ENCODE measurements around the gene TRMT1.

Gene TRMT1

DNA sequence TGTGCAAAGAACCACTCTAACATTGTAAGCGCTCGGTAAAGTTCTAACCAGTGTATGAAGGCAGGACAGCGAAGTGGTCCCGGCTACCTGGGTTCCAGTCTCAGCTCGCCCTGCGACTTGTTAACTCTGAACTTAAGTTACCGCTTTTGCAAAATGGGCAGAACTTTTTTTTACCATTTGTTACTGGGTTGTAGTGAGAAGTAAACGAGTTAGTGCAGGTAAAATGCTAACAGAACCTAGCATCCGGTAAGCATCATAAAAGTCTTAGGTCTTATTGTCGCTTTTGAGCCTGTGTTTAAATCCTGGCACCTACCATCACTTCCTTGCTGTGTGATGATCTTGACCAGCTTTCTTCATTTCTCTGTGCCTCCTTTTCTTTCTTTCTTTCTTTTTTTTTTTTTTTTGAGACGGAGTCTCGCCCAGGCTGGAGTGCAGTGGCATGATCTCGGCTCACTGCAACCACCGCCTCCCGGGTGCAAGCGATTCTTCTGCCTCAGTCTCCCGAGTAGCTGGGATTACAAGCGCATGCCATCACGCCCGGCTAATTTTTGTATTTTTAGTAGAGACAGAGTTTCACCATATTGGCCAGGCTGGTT lies 734 bp upstream of the TRMT1 start:
- peaks cover 62% of the 10 kb centered on the region for H3K79me2 ChIP-seq (ENCODE audit: insufficient read depth, low read length)
- peak overlapping the region; percentile 47 for H2AFZ ChIP-seq (ENCODE audit: low read depth, low read length)
- peaks cover 54% of the 10 kb centered on the region for H3K36me3 ChIP-seq (ENCODE audit: insufficient read depth, low read length)
- no peak for TF ChIP-seq EZH2 (IDR thresholded peaks at IDR 0.05; ENCODE audit: borderline replicate concordance, low read depth, low read length, severe bottlenecking)
- TF ChIP-seq, protein P1, sequence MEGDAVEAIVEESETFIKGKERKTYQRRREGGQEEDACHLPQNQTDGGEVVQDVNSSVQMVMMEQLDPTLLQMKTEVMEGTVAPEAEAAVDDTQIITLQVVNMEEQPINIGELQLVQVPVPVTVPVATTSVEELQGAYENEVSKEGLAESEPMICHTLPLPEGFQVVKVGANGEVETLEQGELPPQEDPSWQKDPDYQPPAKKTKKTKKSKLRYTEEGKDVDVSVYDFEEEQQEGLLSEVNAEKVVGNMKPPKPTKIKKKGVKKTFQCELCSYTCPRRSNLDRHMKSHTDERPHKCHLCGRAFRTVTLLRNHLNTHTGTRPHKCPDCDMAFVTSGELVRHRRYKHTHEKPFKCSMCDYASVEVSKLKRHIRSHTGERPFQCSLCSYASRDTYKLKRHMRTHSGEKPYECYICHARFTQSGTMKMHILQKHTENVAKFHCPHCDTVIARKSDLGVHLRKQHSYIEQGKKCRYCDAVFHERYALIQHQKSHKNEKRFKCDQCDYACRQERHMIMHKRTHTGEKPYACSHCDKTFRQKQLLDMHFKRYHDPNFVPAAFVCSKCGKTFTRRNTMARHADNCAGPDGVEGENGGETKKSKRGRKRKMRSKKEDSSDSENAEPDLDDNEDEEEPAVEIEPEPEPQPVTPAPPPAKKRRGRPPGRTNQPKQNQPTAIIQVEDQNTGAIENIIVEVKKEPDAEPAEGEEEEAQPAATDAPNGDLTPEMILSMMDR (IDR thresholded peaks at IDR 0.05; ENCODE audit: borderline replicate concordance, extremely low read depth, low read length, poor library complexity, severe bottlenecking), result no peak
- peaks cover 51% of the 10 kb centered on the region for H3K4me1 ChIP-seq (ENCODE audit: insufficient read depth, low read length)
- peak overlapping the region; percentile 95 for H3K4me2 ChIP-seq (ENCODE audit: insufficient read depth, low read length)
- peak overlapping the region; percentile 58 to 72; a peak in 3 of 4 replicates for H3K4me3 ChIP-seq (ENCODE audit: low read depth in 1 of 2, low read length in 2 of 2)
- ATAC-seq (ENCODE audit: insufficient read depth, low read depth), result peak; percentile 7; the same call in 2 of the 3 replicates
- peak overlapping the region; percentile 58 for H3K27ac ChIP-seq (ENCODE audit: low read length)
- H4K20me1 ChIP-seq (ENCODE audit: insufficient read depth, low read length), result peaks cover 35% of the 10 kb centered on the region
- H3K9ac ChIP-seq (ENCODE audit: low read depth, low read length), result peak overlapping the region; percentile 59
- H3K27me3 ChIP-seq (ENCODE audit: insufficient read depth, low read length, poor library complexity), result no peaks in the 10 kb centered on the region
- DNase-seq, result no peak
- H3K9me3 ChIP-seq (ENCODE audit: insufficient read depth, low read length, severe bottlenecking), result no peaks in the 10 kb centered on the region

- peak overlapping the region; percentile 75 for H2AFZ ChIP-seq (ENCODE audit: low read depth, low read length)
- peaks cover 41% of the 10 kb centered on the region for H3K36me3 ChIP-seq (ENCODE audit: insufficient read depth, low read length)
- peak overlapping the region; percentile 58 to 72 for H3K4me3 ChIP-seq (ENCODE audit: low read depth in 1 of 2, low read length in 2 of 2)
- H4K20me1 ChIP-seq (ENCODE audit: insufficient read depth, low read length), result peaks cover 22% of the 10 kb centered on the region
- no peak for TF ChIP-seq EZH2 (IDR thresholded peaks at IDR 0.05; ENCODE audit: borderline replicate concordance, low read depth, low read length, severe bottlenecking)
- TF ChIP-seq, protein P1 (IDR thresholded peaks at IDR 0.05; ENCODE audit: borderline replicate concordance, extremely low read depth, low read length, poor library complexity, severe bottlenecking), result no peak
- H3K79me2 ChIP-seq (ENCODE audit: insufficient read depth, low read length), result peaks cover 49% of the 10 kb centered on the region
- H3K27me3 ChIP-seq (ENCODE audit: insufficient read depth, low read length, poor library complexity), result no peaks in the 10 kb centered on the region
- H3K27ac ChIP-seq (ENCODE audit: low read length), result peak overlapping the region; percentile 54
- no peaks in the 10 kb centered on the region for H3K9me3 ChIP-seq (ENCODE audit: insufficient read depth, low read length, severe bottlenecking)
- ATAC-seq (ENCODE audit: insufficient read depth, low read depth) (no peak), DNase-seq (no peak)
- H3K9ac ChIP-seq (ENCODE audit: low read depth, low read length), result peak overlapping the region; percentile 59
- peaks cover 50% of the 10 kb centered on the region for H3K4me1 ChIP-seq (ENCODE audit: insufficient read depth, low read length)
- peak overlapping the region; percentile 95 for H3K4me2 ChIP-seq (ENCODE audit: insufficient read depth, low read length)
Measured at GRCh38 chr19:13115936-13116281, 631 bp downstream of the TRMT1 start.

GRCh38 chr19:13112555-13112954 lies 4.0 kb downstream of the TRMT1 start:
- peaks cover 44% of the 10 kb centered on the region for H3K36me3 ChIP-seq (ENCODE audit: insufficient read depth, low read length)
- no peak overlapping the region for H2AFZ ChIP-seq (ENCODE audit: low read depth, low read length)
- H3K9ac ChIP-seq (ENCODE audit: low read depth, low read length), result no peak overlapping the region
- H3K9me3 ChIP-seq (ENCODE audit: insufficient read depth, low read length, severe bottlenecking), result no peaks in the 10 kb centered on the region
- TF ChIP-seq, protein P1 (IDR thresholded peaks at IDR 0.05; ENCODE audit: borderline replicate concordance, extremely low read depth, low read length, poor library complexity, severe bottlenecking), result no peak
- no peak for TF ChIP-seq EZH2 (IDR thresholded peaks at IDR 0.05; ENCODE audit: borderline replicate concordance, low read depth, low read length, severe bottlenecking)
- DNase-seq (no peak), ATAC-seq (ENCODE audit: insufficient read depth, low read depth) (no peak)
- H3K27me3 ChIP-seq (ENCODE audit: insufficient read depth, low read length, poor library complexity), result no peaks in the 10 kb centered on the region
- no peak overlapping the region for H3K4me2 ChIP-seq (ENCODE audit: insufficient read depth, low read length)
- peaks cover 24% of the 10 kb centered on the region for H3K4me1 ChIP-seq (ENCODE audit: insufficient read depth, low read length)
- H3K4me3 ChIP-seq (ENCODE audit: low read depth in 1 of 2, low read length in 2 of 2), result no peak overlapping the region
- H3K27ac ChIP-seq (ENCODE audit: low read length), result no peak overlapping the region
- peaks cover 19% of the 10 kb centered on the region for H3K79me2 ChIP-seq (ENCODE audit: insufficient read depth, low read length)
- no peaks in the 10 kb centered on the region for H4K20me1 ChIP-seq (ENCODE audit: insufficient read depth, low read length)

Measured in DND-41 (cell line).